Measurements from ENCODE around the gene TM4SF18.
"Not testable (repeated sequence)": the region's sequence is repeated elsewhere in the genome, so short reads cannot be mapped to it uniquely, and the experiment has no call there.

TM4SF18 gene

DNA sequence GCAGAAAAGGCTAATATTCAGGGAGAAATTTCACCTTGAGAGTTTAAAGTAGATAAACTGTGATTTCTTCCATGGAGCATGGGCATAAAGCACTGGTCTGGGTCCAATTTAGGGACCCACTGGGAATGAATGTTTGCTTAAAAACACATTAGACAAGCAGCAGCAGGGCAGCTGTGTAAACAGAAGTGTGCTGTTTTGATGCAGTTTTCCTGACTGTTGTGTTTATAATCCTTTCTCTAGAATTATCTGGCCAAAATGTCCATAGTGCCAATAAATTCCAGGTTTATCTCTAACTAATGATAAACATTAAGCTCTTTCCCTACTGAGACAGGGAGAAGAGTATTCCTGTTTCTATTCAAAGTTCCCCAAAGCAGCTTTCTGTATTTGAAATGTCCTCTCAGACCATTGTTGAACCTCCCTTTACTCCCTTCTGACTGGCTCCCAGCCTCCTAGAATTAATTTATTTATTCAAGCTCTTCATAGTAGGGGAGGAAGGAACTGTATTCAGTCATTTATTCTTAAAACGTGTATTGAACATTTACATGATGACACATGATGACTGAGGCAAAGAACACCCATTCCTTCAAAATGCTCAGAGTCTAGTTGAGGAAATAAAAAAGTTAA lies 7.0 kb upstream of the TM4SF18 start:
- Histone ChIP-seq H3K27ac (ENCODE audit: low read depth, low read length) (peak overlapping the region; percentile 91), H3K4me1 (ENCODE audit: control insufficient read depth, insufficient read depth, low read length) (peaks cover 20% of the 10 kb centered on the region), H3K36me3 (ENCODE audit: control insufficient read depth, insufficient read depth, low read length) (no peaks in the 10 kb centered on the region), H3K9me3 (ENCODE audit: control insufficient read depth, insufficient read depth, low read length) (no peaks in the 10 kb centered on the region), H3K4me3 (ENCODE audit: low read depth, low read length) (no peak overlapping the region), H3K27me3 (ENCODE audit: control insufficient read depth, insufficient read depth, low read length) (no peaks in the 10 kb centered on the region; the same call in 1 of the 2 replicates), H3K9ac (ENCODE audit: low read depth, low read length) (peak overlapping the region; percentile 27; the same call in 1 of the 2 replicates)

DNA sequence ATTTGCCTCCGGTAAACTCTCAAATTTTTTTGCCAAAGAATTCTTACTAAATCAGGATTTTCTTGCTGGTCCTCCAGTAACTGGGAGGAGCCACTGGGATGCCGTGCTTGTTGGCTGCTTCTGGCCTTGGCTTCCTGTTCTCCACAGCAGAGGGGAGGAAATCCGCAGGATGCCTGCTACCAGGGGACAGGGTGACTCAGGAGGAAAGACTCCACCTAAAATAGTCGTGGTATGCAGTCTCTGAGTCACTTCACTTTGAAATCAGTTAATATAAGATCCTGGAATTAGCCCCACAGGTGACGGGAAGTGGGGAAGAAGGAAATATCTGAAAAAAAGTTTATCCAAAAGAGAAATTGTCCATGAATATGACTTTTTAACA lies 6.5 kb upstream of the TM4SF18 start:
- H3K36me3 ChIP-seq (ENCODE audit: control insufficient read depth, insufficient read depth, low read length) = no peaks in the 10 kb centered on the region
- no peak overlapping the region for H3K4me3 ChIP-seq (ENCODE audit: low read depth, low read length)
- no peaks in the 10 kb centered on the region; the same call in 1 of the 2 replicates for H3K27me3 ChIP-seq (ENCODE audit: control insufficient read depth, insufficient read depth, low read length)
- H3K9ac ChIP-seq (ENCODE audit: low read depth, low read length) = peak overlapping the region; percentile 27; the same call in 1 of the 2 replicates
- H3K4me1 ChIP-seq (ENCODE audit: control insufficient read depth, insufficient read depth, low read length) = peaks cover 20% of the 10 kb centered on the region
- peak overlapping the region; percentile 91 for H3K27ac ChIP-seq (ENCODE audit: low read depth, low read length)
- H3K9me3 ChIP-seq (ENCODE audit: control insufficient read depth, insufficient read depth, low read length) = no peaks in the 10 kb centered on the region

DNA sequence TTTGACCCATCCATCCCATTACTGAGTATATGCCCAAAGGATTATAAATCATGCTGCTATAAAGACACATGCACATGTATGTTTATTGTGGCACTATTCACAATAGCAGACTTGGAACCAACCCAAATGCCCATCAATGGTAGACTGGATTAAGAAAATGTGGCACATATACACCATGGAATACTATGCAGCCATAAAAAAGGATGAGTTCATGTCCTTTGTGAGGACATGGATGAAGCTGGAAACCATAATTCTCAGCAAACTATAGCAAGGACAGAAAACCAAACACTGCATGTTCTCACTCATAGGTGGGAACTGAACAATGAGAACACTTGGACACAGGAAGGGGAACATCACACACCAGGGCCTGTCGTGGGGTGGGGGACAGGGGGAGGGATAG lies 4.0 kb upstream of the TM4SF18 start:
- not testable (repeated sequence) for H3K27ac ChIP-seq (ENCODE audit: low read depth, low read length); H3K4me3 ChIP-seq (ENCODE audit: low read depth, low read length); H3K36me3 ChIP-seq (ENCODE audit: control insufficient read depth, insufficient read depth, low read length); H3K9me3 ChIP-seq (ENCODE audit: control insufficient read depth, insufficient read depth, low read length); H3K9ac ChIP-seq (ENCODE audit: low read depth, low read length); H3K27me3 ChIP-seq (ENCODE audit: control insufficient read depth, insufficient read depth, low read length)
- peaks cover 29% of the 10 kb centered on the region for H3K4me1 ChIP-seq (ENCODE audit: control insufficient read depth, insufficient read depth, low read length)

DNA sequence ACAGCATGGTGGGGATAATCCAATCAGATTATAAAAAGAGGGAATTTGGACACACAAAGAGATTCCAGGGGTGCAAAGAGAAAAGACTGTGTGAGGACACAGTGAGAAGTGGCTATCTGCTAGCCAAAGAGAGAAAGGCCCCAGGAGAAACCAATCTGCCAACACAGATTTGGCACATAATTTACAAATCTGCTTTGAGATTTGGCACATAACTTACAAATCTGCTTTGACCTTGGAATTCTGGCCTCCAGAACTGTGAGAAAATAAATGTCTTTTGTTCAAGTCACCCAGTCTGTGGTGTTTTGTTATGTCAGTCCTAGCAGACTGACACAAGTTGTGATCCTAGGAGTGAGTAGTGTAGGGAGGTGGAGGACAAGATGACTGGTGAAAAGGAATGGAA lies 3.5 kb upstream of the TM4SF18 start:
- Histone ChIP-seq H3K27ac (ENCODE audit: low read depth, low read length) (no peak overlapping the region), H3K9ac (ENCODE audit: low read depth, low read length) (no peak overlapping the region), H3K36me3 (ENCODE audit: control insufficient read depth, insufficient read depth, low read length) (no peaks in the 10 kb centered on the region), H3K27me3 (ENCODE audit: control insufficient read depth, insufficient read depth, low read length) (no peaks in the 10 kb centered on the region; the same call in 1 of the 2 replicates), H3K4me1 (ENCODE audit: control insufficient read depth, insufficient read depth, low read length) (peaks cover 31% of the 10 kb centered on the region), H3K4me3 (ENCODE audit: low read depth, low read length) (no peak overlapping the region), H3K9me3 (ENCODE audit: control insufficient read depth, insufficient read depth, low read length) (no peaks in the 10 kb centered on the region)

DNA sequence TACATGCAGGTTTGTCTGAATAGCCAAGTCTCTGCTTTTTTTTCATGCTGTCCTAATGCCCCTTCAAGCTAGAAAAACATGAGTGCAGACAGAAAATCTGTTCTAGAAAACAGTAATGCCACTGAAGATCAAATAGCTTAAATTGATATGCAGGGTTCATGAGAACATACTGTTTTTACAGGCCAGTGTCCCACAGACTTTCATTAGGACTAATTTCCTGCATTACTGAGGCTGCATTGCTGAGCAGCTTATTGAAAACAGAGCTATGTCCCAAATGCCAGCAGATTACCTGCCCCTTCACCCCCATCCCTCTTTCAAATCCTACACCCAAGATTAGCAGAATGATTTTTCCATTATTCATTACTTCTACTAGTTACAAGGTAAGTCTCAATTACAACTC lies 665 bp downstream of the TM4SF18 start:
- peak overlapping the region; percentile 81 for H3K27ac ChIP-seq (ENCODE audit: low read depth, low read length)
- peak overlapping the region; percentile 3; the same call in 1 of the 2 replicates for H3K4me3 ChIP-seq (ENCODE audit: low read depth, low read length)
- H3K27me3 ChIP-seq (ENCODE audit: control insufficient read depth, insufficient read depth, low read length) = no peaks in the 10 kb centered on the region; the same call in 1 of the 2 replicates
- H3K4me1 ChIP-seq (ENCODE audit: control insufficient read depth, insufficient read depth, low read length) = peaks cover 21% of the 10 kb centered on the region
- H3K9ac ChIP-seq (ENCODE audit: low read depth, low read length) = peak overlapping the region; percentile 2
- H3K36me3 ChIP-seq (ENCODE audit: control insufficient read depth, insufficient read depth, low read length) = no peaks in the 10 kb centered on the region
- no peaks in the 10 kb centered on the region for H3K9me3 ChIP-seq (ENCODE audit: control insufficient read depth, insufficient read depth, low read length)

DNA sequence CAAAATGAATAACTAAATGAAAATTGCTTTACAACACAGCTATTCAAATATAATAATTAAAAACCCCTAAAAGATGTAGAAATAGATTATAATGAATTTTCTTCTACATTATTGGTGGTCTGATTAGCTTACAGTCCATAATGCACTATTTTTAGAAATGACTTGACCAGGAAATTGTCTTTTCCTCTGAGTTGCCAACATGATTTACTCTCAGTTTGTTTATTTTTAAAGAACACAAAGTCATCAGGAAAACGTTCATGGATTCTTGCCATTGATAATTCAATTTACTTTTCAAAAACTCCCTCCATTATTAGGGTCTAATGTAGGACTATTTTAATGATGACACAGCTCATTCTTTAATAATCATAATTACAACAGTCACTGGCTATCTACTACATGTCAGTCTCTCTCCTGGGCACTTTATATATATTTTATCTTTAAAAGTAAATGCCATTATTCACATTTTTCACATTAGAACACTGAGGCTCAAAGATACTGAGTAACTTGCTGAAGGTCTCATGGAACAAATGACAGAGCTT lies 1.1 kb downstream of the TM4SF18 start:
- no peaks in the 10 kb centered on the region; the same call in 1 of the 2 replicates for H3K27me3 ChIP-seq (ENCODE audit: control insufficient read depth, insufficient read depth, low read length)
- no peaks in the 10 kb centered on the region for H3K36me3 ChIP-seq (ENCODE audit: control insufficient read depth, insufficient read depth, low read length)
- H3K4me3 ChIP-seq (ENCODE audit: low read depth, low read length) = peak overlapping the region; percentile 3; the same call in 1 of the 2 replicates
- peaks cover 21% of the 10 kb centered on the region for H3K4me1 ChIP-seq (ENCODE audit: control insufficient read depth, insufficient read depth, low read length)
- peak overlapping the region; percentile 81 for H3K27ac ChIP-seq (ENCODE audit: low read depth, low read length)
- no peaks in the 10 kb centered on the region for H3K9me3 ChIP-seq (ENCODE audit: control insufficient read depth, insufficient read depth, low read length)
- H3K9ac ChIP-seq (ENCODE audit: low read depth, low read length) = no peak overlapping the region

DNA sequence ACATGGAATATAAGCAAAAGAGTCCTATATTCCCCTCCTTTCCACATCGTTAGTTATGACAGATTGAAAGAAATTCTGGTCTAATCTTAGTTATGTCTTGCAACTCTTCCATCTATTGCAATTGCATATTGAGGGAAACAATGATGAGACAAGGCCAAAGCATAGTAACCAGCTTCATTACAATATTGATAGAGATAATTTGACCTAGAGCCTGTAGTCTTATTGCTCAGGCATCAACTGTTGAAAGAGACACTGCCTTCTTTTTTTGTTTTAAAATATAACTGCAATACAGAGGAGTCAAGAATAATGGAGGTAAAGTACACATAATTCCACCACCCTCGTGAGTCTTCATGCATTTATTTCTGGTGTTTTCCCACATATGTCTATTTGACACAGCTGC lies 2.0 kb downstream of the TM4SF18 start:
- H3K9ac ChIP-seq (ENCODE audit: low read depth, low read length) = no peak overlapping the region
- H3K4me3 ChIP-seq (ENCODE audit: low read depth, low read length) = no peak overlapping the region
- H3K4me1 ChIP-seq (ENCODE audit: control insufficient read depth, insufficient read depth, low read length) = peaks cover 21% of the 10 kb centered on the region
- H3K27ac ChIP-seq (ENCODE audit: low read depth, low read length) = no peak overlapping the region
- H3K36me3 ChIP-seq (ENCODE audit: control insufficient read depth, insufficient read depth, low read length) = no peaks in the 10 kb centered on the region
- H3K9me3 ChIP-seq (ENCODE audit: control insufficient read depth, insufficient read depth, low read length) = no peaks in the 10 kb centered on the region
- no peaks in the 10 kb centered on the region; the same call in 1 of the 2 replicates for H3K27me3 ChIP-seq (ENCODE audit: control insufficient read depth, insufficient read depth, low read length)

DNA sequence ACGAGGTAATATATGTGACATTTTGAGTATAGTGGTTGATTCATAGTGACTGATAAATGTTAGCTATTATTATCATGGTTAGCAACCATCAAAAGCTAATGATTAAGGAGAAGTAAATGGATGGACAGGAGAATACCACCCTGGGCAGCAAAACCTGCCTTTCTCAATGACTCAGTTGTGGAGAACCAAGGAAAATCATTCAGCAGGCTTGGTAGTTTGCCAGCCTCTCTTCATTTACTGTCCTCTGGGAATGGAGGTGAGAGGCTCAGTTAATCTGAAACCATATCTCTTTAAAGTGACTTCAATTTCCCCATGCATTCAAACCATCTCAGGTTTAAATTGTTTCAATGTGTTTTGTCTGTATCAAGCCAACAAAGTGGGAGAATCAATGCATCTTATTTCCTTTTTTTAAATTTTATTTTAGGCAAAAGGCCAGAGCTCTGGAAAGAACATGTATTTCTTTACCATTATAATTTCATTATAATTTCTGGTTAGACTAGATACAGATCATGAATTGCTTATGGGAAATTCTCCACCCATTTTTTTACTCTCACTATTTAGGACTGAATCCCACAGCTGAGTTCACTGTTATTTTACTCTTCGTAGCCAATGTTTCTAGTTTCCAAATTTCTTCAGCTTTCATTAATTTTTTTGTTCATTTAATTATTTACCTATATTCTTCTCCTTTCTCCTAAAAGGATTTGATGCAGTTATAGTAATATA lies 2.7 kb downstream of the TM4SF18 start:
- no peaks in the 10 kb centered on the region for H3K9me3 ChIP-seq (ENCODE audit: control insufficient read depth, insufficient read depth, low read length)
- H3K9ac ChIP-seq (ENCODE audit: low read depth, low read length) = no peak overlapping the region

DNA sequence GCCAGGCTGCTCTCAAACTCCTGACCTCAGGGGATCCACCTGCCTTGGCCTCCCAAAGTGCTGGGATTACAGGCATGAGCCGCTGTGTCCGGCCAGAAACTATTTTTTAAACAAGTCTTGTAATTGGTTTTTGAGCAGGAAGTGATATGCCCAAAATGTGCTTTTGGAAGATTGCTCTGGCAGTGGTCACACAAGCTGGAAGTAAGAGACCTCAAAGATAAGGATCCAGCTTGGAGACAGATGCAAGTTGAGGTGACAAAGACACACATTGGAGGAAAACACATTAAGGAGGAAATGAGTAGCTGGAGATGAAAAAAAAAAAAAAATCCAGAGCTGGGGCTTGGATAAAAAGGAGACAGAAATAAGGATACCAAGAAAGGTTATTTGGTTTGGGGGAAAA lies 6.3 kb downstream of the TM4SF18 start:
- no peaks in the 10 kb centered on the region for H3K27me3 ChIP-seq (ENCODE audit: control insufficient read depth, insufficient read depth, low read length)
- H3K4me3 ChIP-seq (ENCODE audit: low read depth, low read length) = no peak overlapping the region
- peaks cover under 1% of the 10 kb centered on the region; the same call in 1 of the 2 replicates for H3K4me1 ChIP-seq (ENCODE audit: control insufficient read depth, insufficient read depth, low read length)
- H3K27ac ChIP-seq (ENCODE audit: low read depth, low read length) = no peak overlapping the region
- no peak overlapping the region for H3K9ac ChIP-seq (ENCODE audit: low read depth, low read length)
- H3K36me3 ChIP-seq (ENCODE audit: control insufficient read depth, insufficient read depth, low read length) = no peaks in the 10 kb centered on the region
- no peaks in the 10 kb centered on the region for H3K9me3 ChIP-seq (ENCODE audit: control insufficient read depth, insufficient read depth, low read length)

More for the DNA sequence above, 2.7 kb downstream of the TM4SF18 start:
- no peaks in the 10 kb centered on the region for H3K36me3 ChIP-seq (ENCODE audit: control insufficient read depth, insufficient read depth, low read length)
- no peak overlapping the region for H3K27ac ChIP-seq (ENCODE audit: low read depth, low read length)
- H3K4me3 ChIP-seq (ENCODE audit: low read depth, low read length) = no peak overlapping the region
- H3K27me3 ChIP-seq (ENCODE audit: control insufficient read depth, insufficient read depth, low read length) = no peaks in the 10 kb centered on the region
- peaks cover 21% of the 10 kb centered on the region for H3K4me1 ChIP-seq (ENCODE audit: control insufficient read depth, insufficient read depth, low read length)

DNA sequence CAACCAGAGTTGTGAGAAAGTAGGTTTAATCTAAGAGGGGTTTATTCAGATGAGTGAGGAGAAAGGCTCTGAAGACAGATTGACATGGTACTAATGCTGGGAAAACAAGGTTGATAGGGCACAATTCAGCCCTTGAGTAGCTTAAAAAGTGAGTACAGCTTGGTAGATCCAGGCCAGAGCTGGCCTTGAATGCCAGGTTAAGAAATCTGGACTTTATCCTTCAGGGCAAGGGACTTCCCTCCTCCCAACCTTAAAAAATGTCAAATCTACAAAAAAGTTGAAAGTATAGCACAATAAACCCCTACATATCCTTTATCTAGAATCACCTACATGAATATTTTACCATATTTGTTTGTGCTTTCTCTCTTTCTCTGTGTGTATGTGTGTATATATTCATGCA lies 7.9 kb downstream of the TM4SF18 start:
- no peaks in the 10 kb centered on the region for H3K9me3 ChIP-seq (ENCODE audit: control insufficient read depth, insufficient read depth, low read length)
- no peak overlapping the region for H3K4me3 ChIP-seq (ENCODE audit: low read depth, low read length)
- H3K27ac ChIP-seq (ENCODE audit: low read depth, low read length) = no peak overlapping the region
- H3K27me3 ChIP-seq (ENCODE audit: control insufficient read depth, insufficient read depth, low read length) = no peaks in the 10 kb centered on the region
- H3K9ac ChIP-seq (ENCODE audit: low read depth, low read length) = no peak overlapping the region
- H3K4me1 ChIP-seq (ENCODE audit: control insufficient read depth, insufficient read depth, low read length) = no peaks in the 10 kb centered on the region
- H3K36me3 ChIP-seq (ENCODE audit: control insufficient read depth, insufficient read depth, low read length) = no peaks in the 10 kb centered on the region

DNA sequence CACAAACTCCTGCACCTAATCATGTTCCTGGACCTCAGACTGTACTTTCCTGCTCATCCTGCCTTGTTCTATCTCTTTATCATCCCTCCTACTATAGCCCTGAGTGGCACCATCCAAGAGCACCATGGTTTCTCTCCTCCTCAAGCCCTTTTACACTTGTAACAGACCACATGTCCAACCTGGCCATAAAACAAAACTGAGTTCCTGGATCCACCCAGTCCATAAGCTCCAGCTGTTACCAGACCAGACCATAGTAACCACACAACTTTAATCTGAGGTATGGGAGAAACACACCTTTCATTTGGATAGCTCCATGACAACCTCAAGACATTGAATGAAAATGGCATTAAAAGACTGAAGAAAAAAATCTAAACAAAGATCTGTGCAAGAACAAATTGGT lies 9.1 kb downstream of the TM4SF18 start:
- H3K9me3 ChIP-seq (ENCODE audit: control insufficient read depth, insufficient read depth, low read length) = no peaks in the 10 kb centered on the region
- H3K36me3 ChIP-seq (ENCODE audit: control insufficient read depth, insufficient read depth, low read length) = no peaks in the 10 kb centered on the region
- H3K4me1 ChIP-seq (ENCODE audit: control insufficient read depth, insufficient read depth, low read length) = no peaks in the 10 kb centered on the region
- no peak overlapping the region for H3K27ac ChIP-seq (ENCODE audit: low read depth, low read length)
- H3K4me3 ChIP-seq (ENCODE audit: low read depth, low read length) = no peak overlapping the region
- H3K9ac ChIP-seq (ENCODE audit: low read depth, low read length) = no peak overlapping the region
- no peaks in the 10 kb centered on the region for H3K27me3 ChIP-seq (ENCODE audit: control insufficient read depth, insufficient read depth, low read length)
